Hepatocyte (in vitro differentiated cells): Measurements from ENCODE around the gene ROPN1B.

Experiments used
- CTCF ChIP-seq: fragments of 200-600 bp; sonication (generic); IDR thresholded peaks from 2 replicates; pipeline ENCODE4 v1.5.1; 2016; ENCODE audit warnings: antibody characterized with exemption, mild to moderate bottlenecking; ENCODE audit not compliant: poor library complexity
- EZH2 ChIP-seq: fragments of 200-600 bp; sonication (generic); IDR thresholded peaks from 2 replicates; pipeline ENCODE4 v1.6.1; 2016; ENCODE audit warnings: antibody characterized with exemption, mild to moderate bottlenecking, borderline replicate concordance
- EZH2phosphoT487 ChIP-seq: fragments of 200-600 bp; sonication (generic); IDR thresholded peaks from one replicate; pipeline ENCODE4 v1.6.1; 2018; ENCODE audit warnings: antibody characterized with exemption, mild to moderate bottlenecking, low read depth, moderate library complexity; ENCODE audit not compliant: unreplicated experiment, severe bottlenecking

GRCh38 chr3:126018545-126018944, 49.6 kb downstream of the ROPN1B start:
- TF ChIP-seq CTCF (no peak), EZH2 (no peak), EZH2phosphoT487 (no peak)
